Muscle layer of colon (tissue), 2 donors: ENCODE results near the gene B3GNT9.

ENCODE experiments used
- H3K27ac ChIP-seq: one replicate; pipeline ENCODE4 v1.7.0; 2013; ENCODE audit warnings: low read depth, mild to moderate bottlenecking, low read length, moderate library complexity
- H3K27me3 ChIP-seq, 2 donors: one replicate each; pipeline ENCODE4 v1.7.0; 2013; ENCODE audit warnings: low read length in 2 of 2, mild to moderate bottlenecking in 2 of 2; ENCODE audit not compliant: insufficient read depth in 2 of 2, control insufficient read depth in 1 of 2
- H3K36me3 ChIP-seq: one replicate; pipeline ENCODE4 v1.7.0; 2013; ENCODE audit warnings: mild to moderate bottlenecking, low read length; ENCODE audit not compliant: insufficient read depth
- H3K4me1 ChIP-seq: one replicate; pipeline ENCODE4 v1.7.0; 2013; ENCODE audit warnings: mild to moderate bottlenecking, low read length; ENCODE audit not compliant: insufficient read depth
- H3K4me3 ChIP-seq, 2 donors: one replicate each; pipeline ENCODE4 v1.7.0; 2013; ENCODE audit warnings: low read length in 2 of 2, low read depth in 1 of 2, mild to moderate bottlenecking in 1 of 2, moderate library complexity in 1 of 2
- H3K9ac ChIP-seq: one replicate; pipeline ENCODE4 v1.7.0; 2013; ENCODE audit warnings: low read length
- H3K9me3 ChIP-seq: one replicate; pipeline ENCODE4 v1.7.0; 2013; ENCODE audit warnings: mild to moderate bottlenecking, low read length
- donor health status: abdominal sarcoma.
- donor health status: Adenocarcinoma of cecum.

B3GNT9 gene

DNA sequence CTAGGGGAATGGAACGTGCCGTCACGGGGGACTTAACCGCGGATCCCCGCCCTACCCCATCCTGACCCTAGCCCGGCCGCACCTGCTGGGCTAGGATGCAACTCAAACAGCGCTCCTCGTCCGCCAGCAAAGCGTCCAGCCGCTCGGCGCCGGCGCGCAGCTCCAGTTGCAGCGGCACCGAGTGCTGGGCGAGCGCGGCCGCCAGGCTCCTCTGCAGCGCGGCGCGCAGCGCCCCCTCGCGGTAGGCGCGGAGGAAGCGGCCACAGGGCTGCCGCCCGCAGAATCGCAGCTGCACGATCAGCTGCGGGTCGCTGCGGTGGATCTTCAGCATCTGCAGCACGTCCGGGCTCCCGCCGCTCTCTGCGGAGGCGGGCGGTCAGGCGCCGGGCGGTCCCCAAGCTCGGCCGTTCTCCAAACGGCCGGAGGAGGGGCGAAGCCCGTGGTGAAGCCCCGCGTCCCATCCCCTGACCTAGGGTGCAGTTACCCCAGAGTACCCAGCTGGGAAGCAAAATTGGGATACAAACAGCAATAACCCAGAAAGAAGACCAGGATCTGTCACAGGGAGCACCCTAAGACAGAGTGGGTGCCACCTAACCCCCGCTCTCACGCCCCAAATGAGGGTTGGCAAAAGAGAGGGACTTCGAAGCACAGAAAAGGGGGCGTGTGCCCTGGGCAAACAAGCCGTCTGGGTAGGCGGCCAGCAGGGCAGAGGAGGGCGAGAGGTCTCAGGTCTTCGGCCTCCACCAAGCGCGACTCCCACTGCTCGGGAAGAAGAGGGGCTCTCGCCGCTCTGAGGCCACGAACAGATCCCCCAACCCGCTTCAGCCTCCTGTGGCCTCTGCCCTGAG is 4.7 kb upstream of the B3GNT9 start:
- Histone ChIP-seq H3K4me1 (peaks cover 14% of the 10 kb centered on the region), H3K9ac (no peak overlapping the region), H3K27me3 (peaks cover 0 to 12% of the 10 kb centered on the region in 2 donors), H3K9me3 (no peaks in the 10 kb centered on the region), H3K4me3 (no peak overlapping the region), H3K36me3 (no peaks in the 10 kb centered on the region), H3K27ac (no peak overlapping the region)

DNA sequence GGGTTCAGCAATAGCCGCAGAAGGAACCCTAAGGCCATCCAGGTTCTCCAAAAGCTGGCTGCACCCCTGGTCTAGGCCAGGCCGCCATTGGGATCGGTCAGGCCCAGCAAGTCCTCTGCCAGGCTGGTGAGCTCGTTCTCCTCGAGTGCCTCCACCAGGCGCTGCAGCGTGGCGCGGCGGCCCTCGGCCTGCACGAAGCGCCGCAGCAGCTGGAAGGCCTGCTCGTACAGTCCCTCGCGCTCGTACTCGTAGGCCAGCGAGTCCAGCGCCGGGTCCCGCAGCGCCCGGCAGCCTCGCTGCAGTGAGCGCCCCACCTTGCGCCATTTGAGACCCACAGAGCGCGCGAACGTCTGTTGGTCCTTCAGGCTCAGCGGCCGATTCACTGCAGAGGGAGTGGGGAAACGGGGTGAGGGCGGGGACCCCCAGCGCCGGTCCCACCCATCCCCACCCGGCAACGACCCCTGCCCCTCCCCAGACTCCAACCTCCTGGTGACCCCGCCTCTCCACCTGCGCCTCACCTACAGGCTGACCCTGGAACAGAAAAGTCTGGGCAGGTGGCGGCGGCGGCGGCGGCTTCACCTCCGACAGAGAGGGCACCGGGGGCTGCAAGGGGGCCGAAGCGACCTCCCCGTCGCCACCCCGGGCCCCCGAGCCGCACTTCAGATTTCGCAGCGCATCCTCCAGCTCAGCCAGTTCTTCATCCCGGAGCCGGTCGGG is 3.9 kb upstream of the B3GNT9 start:
- Histone ChIP-seq H3K9me3 (no peaks in the 10 kb centered on the region), H3K27me3 (peaks cover 0 to 11% of the 10 kb centered on the region in 2 donors), H3K27ac (no peak overlapping the region), H3K4me1 (peaks cover 14% of the 10 kb centered on the region), H3K9ac (no peak overlapping the region), H3K36me3 (no peaks in the 10 kb centered on the region), H3K4me3 (no peak overlapping the region)

DNA sequence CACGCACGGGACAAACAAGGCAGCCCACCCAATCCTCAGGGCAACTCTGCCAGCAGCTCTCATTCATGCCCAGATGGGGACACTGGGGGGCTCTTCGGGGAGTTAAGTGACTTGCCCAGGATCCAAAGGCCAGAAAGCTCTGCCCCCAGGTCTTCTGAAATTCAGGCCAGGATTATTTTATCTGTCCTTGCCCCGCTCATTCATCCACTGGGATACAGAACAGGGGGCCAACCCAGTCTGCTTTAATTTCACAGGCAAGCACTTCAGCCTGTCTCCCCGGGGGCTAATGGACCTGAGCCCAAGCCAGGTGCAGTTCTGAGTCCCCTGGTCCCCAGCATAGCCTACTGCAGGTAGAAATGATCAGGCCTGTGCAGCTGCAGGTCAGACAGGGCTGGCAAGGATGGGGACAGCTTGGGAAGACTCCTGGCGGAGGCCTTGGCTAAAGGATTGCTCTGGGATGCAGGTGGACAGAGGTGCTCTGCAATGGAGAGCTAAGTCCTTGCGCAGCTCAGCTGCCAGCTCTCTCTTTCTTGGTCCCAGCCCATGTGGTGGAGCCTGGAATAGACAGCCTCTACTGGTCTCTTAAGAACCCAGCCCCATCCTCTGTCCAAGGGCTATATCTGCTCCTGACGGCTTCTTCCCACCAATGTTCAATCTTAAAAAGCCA is 766 bp upstream of the B3GNT9 start:
- Histone ChIP-seq H3K9ac (no peak overlapping the region), H3K4me1 (peaks cover 14% of the 10 kb centered on the region), H3K27me3 (peaks cover 0 to 11% of the 10 kb centered on the region in 2 donors), H3K36me3 (peaks cover 19% of the 10 kb centered on the region), H3K9me3 (no peaks in the 10 kb centered on the region), H3K4me3 (peak overlapping the region in 1 of 2 donors; percentile 67), H3K27ac (no peak overlapping the region)

- H3K4me1 ChIP-seq, result peaks cover 8% of the 10 kb centered on the region
- H3K27me3 ChIP-seq, result peaks cover 0 to 11% of the 10 kb centered on the region in 2 donors
- H3K9me3 ChIP-seq, result no peaks in the 10 kb centered on the region
- no peak overlapping the region for H3K9ac ChIP-seq
- H3K4me3 ChIP-seq, result peak overlapping the region; percentile 50 to 67
- peaks cover 32% of the 10 kb centered on the region for H3K36me3 ChIP-seq
- peak overlapping the region; percentile 85 for H3K27ac ChIP-seq
Observed at GRCh38 chr16:67150047-67150832, 558 bp downstream of the B3GNT9 start.

DNA sequence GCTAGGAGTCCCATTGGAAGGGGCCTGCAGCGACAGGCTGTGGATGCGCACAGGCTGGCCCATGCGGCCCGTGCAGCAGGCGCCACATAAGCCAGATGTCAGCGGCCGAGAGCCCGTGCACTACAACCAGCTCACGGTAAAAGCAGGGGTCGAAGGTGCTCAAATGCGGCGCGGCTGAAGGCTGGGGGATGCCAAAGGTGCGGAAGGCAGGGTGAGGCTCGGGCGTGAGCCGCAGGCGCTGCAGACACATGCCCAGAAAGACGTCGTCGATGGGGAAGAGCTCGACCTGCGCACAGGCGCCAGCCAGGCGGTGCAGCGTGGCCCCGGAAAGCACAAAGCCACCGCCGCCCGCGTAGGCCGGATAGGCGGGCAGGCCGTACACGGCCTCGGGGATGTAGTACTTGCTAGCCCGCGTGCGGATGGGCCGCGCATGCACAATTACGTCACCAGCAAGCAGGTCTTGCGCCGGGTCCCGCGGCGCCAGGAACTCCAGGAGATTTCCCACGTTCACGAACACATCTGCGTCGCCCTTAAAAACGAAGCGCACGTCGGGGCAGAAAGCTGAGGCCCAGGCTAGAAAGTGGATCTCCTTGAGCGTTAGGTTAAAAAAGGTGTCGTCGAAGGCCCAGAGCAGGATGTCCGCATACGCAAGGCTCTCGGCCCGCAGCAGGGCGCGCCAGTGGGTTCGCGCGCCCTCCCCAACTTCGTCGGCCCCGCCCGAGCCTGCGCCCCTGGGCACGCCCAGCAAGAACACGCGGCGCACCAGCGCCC is 1.3 kb downstream of the B3GNT9 start:
- Histone ChIP-seq H3K36me3 (peaks cover 40% of the 10 kb centered on the region), H3K27ac (no peak overlapping the region), H3K9ac (no peak overlapping the region), H3K4me1 (peaks cover 8% of the 10 kb centered on the region), H3K9me3 (no peaks in the 10 kb centered on the region), H3K27me3 (peaks cover 0 to 4% of the 10 kb centered on the region in 2 donors), H3K4me3 (no peak overlapping the region)

- H3K27me3 ChIP-seq, result no peaks in the 10 kb centered on the region
- H3K9me3 ChIP-seq, result no peaks in the 10 kb centered on the region
- peaks cover 46% of the 10 kb centered on the region for H3K36me3 ChIP-seq
- H3K9ac ChIP-seq, result no peak overlapping the region
- H3K4me1 ChIP-seq, result peaks cover 8% of the 10 kb centered on the region
- no peak overlapping the region for H3K4me3 ChIP-seq
- no peak overlapping the region for H3K27ac ChIP-seq
Observed at GRCh38 chr16:67148656-67149275, 2.0 kb downstream of the B3GNT9 start.

DNA sequence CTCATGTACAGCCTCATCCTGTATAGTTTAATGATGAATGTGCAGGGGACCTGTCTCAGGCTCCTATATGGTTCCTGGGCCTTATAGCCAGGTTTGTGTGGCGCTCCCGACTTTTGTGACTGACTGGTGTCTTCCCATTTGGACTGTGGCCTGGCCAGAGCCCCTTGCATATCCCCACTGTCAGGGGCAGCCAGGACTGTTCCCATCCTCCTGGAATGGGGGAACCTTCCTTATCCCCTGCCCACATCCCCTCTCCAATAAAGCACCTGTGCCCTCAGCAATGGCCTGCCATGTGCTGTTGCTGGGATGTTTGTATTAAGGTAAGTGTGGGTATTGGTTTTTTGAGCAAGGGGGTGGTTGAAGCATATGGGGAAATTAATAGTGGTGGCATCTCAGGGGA is 2.6 kb downstream of the B3GNT9 start:
- H3K27me3 ChIP-seq, result no peaks in the 10 kb centered on the region
- H3K4me3 ChIP-seq, result no peak overlapping the region
- H3K9me3 ChIP-seq, result no peaks in the 10 kb centered on the region
- H3K9ac ChIP-seq, result no peak overlapping the region
- H3K27ac ChIP-seq, result no peak overlapping the region
- peaks cover 8% of the 10 kb centered on the region for H3K4me1 ChIP-seq
- peaks cover 48% of the 10 kb centered on the region for H3K36me3 ChIP-seq

DNA sequence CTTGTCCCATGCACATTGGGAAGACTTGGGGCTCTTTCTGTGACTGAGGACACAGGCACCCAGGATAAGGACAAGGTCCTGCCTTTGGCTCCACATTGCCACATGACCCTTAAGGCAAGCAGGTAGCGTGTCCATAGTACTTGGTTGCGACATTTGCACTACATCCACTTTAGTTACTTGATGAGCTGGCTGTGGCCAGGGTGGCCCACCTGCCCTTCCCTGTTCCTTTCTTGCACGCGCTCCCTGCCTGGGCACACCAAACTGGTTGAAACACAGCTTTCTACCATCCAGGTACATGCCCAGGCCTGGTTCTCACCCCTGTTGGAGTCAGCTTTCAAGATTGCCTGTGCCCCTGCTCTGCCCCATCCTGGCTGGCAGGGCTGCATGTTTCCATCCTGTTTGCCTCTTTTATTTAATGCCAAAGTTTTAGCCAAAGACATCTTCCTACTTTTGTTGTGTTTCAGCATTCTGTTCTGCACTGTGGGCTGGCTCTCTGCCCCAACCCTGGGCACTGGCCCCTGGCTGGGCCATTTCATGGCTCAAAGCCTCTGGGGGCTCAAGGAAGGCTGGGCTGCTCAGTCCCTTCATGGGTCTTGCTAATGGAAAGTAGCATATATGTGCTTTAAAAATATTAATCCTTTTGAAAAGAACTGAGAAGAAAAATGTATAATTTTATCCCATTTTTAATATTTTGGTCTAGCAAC is 3.2 kb downstream of the B3GNT9 start:
- Histone ChIP-seq H3K36me3 (peaks cover 53% of the 10 kb centered on the region), H3K27ac (no peak overlapping the region), H3K4me1 (peaks cover 8% of the 10 kb centered on the region), H3K27me3 (no peaks in the 10 kb centered on the region), H3K9me3 (no peaks in the 10 kb centered on the region), H3K4me3 (no peak overlapping the region), H3K9ac (no peak overlapping the region)

DNA sequence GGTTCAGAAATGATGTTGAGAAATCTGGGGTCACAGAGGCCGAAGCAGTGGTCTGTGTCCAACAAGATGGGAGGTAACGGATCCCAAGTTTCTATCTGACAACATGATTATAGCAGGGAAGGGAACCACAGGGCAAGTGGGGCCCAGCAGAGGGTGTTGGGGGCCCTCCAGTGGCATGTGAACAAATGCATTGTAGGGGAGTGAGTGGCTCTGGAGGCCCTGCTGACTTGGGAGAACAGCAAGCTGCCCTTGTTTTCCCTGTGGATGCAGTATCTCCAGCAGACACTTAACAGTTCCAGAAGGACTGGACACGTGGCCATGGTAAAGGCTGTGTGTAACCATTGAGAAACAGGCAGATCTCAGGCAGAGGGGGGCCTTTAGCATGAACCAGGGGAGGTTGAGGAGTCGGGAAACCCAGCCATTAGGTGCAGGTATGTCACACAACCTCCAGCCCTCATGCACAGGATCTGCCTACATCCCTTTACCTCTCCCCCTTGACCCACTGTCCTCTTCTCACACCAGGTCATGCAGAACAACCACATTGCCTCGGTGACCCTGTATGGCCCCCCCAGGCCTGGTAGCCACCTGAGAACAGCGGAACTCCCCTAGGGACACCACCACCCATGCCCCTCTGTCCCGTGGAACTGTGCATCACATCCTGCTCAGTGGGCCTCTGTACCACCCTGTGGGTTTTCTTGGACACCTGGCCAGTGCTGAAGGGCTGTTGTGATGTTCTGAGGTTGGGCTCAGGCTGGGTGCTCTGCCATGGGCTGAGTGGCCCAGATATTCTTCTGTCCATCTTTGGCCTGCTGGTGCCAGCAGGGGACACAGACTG is 4.1 kb downstream of the B3GNT9 start:
- peaks cover 59% of the 10 kb centered on the region for H3K36me3 ChIP-seq

More for the DNA sequence above, 4.1 kb downstream of the B3GNT9 start:
- Histone ChIP-seq H3K9ac (no peak overlapping the region), H3K27ac (no peak overlapping the region), H3K9me3 (no peaks in the 10 kb centered on the region), H3K4me3 (no peak overlapping the region), H3K27me3 (no peaks in the 10 kb centered on the region), H3K4me1 (peaks cover 7% of the 10 kb centered on the region)
